ENCODE data around the gene PPP1R15B. TPM values are rescaled to one million over a fixed set of nuclear protein-coding genes. Genes with fewer than 3 reads are reported as not detected.

PPP1R15B gene
- total RNA-seq, 2 experiments from 2014 or later, result 171 to 179 TPM

- peaks cover 3% of the 10 kb centered on the region in 2 experiments for H3K27me3 ChIP-seq (ENCODE audit: control insufficient read depth in 1 of 2, insufficient read depth in 2 of 2, low read length in 2 of 2)
These were observed 41.4 kb downstream of the PPP1R15B start for GRCh38 chr1:204370176-204370575.

GRCh38 chr1:204368996-204369726 is 42.5 kb downstream of the PPP1R15B start:
- intact Hi-C loops (cut with DNase I, micrococcal nuclease), result loop anchor here (10.0 kb wide), 2 partner anchors 504 to 864 kb away; partner anchors contain the start of gene SNRPE (in 2 of the 2)
- ChIA-PET CTCF (interaction anchor here (1.1 to 1.2 kb wide), 2 partner anchors 12 to 29 kb away, joined by 3 to 4 read pairs; no protein-coding TSS in a partner anchor), POLR2A (no interaction called here)

More at GRCh38 chr1:204370176-204370575, 41.4 kb downstream of the PPP1R15B start:
- intact Hi-C loops (cut with DNase I, micrococcal nuclease), result no loop called here
- ChIA-PET POLR2A (no interaction called here), CTCF (interaction anchor here (1.2 kb wide), 1 partner anchor 28 kb away, joined by 4 read pairs; no protein-coding TSS in a partner anchor)
- Histone ChIP-seq H3K4me3 (ENCODE audit: low read length) (no peak overlapping the region), H3K9me3 (ENCODE audit: control insufficient read depth in 1 of 2, insufficient read depth in 1 of 2, low read length in 2 of 2) (no peaks in the 10 kb centered on the region), H3K4me1 (ENCODE audit: insufficient read depth, low read length) (no peaks in the 10 kb centered on the region), H3K36me3 (ENCODE audit: insufficient read depth, low read length) (no peaks in the 10 kb centered on the region), H3K27ac (ENCODE audit: low read depth in 1 of 2, low read length in 2 of 2) (no peak overlapping the region)
- Mint-ChIP-seq H3K4me1 (ENCODE audit: low read depth) (no peaks in the 10 kb centered on the region), H3K9me3 (no peaks in the 10 kb centered on the region), H3K36me3 (ENCODE audit: low read depth) (no peaks in the 10 kb centered on the region), H3K27ac (no peak overlapping the region), H3K4me3 (no peak overlapping the region), H3K27me3 (no peaks in the 10 kb centered on the region)
- no peak for TF ChIP-seq CTCF (IDR thresholded peaks at IDR 0.05)
- ATAC-seq (ENCODE audit: poor library complexity) (no peak), DNase-seq (no peak)

GRCh38 chr1:204367956-204368355 is 43.7 kb downstream of the PPP1R15B start:
- H3K4me3 ChIP-seq (ENCODE audit: low read length), result no peak overlapping the region
- ATAC-seq (ENCODE audit: poor library complexity), result no peak
- no peak for DNase-seq
- POLR2A ChIA-PET, result no interaction called here
- H3K9me3 Mint-ChIP-seq, result no peaks in the 10 kb centered on the region
- H3K36me3 Mint-ChIP-seq (ENCODE audit: low read depth), result no peaks in the 10 kb centered on the region
- H3K4me3 Mint-ChIP-seq, result no peak overlapping the region
- intact Hi-C loops (cut with DNase I, micrococcal nuclease), result loop anchor here (10.0 kb wide), 2 partner anchors 503 to 863 kb away; partner anchors contain the start of gene SNRPE (in 2 of the 2)
- CTCF ChIA-PET, result no interaction called here
- H3K4me1 Mint-ChIP-seq (ENCODE audit: low read depth), result peaks cover 5% of the 10 kb centered on the region
- H3K27ac Mint-ChIP-seq, result no peak overlapping the region
- H3K27ac ChIP-seq (ENCODE audit: low read depth in 1 of 2, low read length in 2 of 2), result no peak overlapping the region
- H3K9me3 ChIP-seq (ENCODE audit: control insufficient read depth in 1 of 2, insufficient read depth in 1 of 2, low read length in 2 of 2), result no peaks in the 10 kb centered on the region
- TF ChIP-seq CTCF (IDR thresholded peaks at IDR 0.05), result no peak
- H3K4me1 ChIP-seq (ENCODE audit: insufficient read depth, low read length), result peaks cover 14% of the 10 kb centered on the region
- no peaks in the 10 kb centered on the region for H3K27me3 Mint-ChIP-seq
- H3K27me3 ChIP-seq (ENCODE audit: control insufficient read depth in 1 of 2, insufficient read depth in 2 of 2, low read length in 2 of 2), result no peaks in the 10 kb centered on the region
- no peaks in the 10 kb centered on the region for H3K36me3 ChIP-seq (ENCODE audit: insufficient read depth, low read length)

More at GRCh38 chr1:204368996-204369726, 42.5 kb downstream of the PPP1R15B start:
- Mint-ChIP-seq H3K27ac (no peak overlapping the region), H3K4me3 (no peak overlapping the region), H3K36me3 (ENCODE audit: low read depth) (no peaks in the 10 kb centered on the region), H3K4me1 (ENCODE audit: low read depth) (no peaks in the 10 kb centered on the region), H3K27me3 (no peaks in the 10 kb centered on the region), H3K9me3 (no peaks in the 10 kb centered on the region)
- ATAC-seq (ENCODE audit: poor library complexity) (no peak), DNase-seq (peak in 1 of 14 experiments; percentile 13)
- Histone ChIP-seq H3K27me3 (ENCODE audit: control insufficient read depth in 1 of 2, insufficient read depth in 2 of 2, low read length in 2 of 2) (peaks cover 0 to 3% of the 10 kb centered on the region in 2 experiments), H3K36me3 (ENCODE audit: insufficient read depth, low read length) (no peaks in the 10 kb centered on the region), H3K4me3 (ENCODE audit: low read length) (no peak overlapping the region), H3K27ac (ENCODE audit: low read depth in 1 of 2, low read length in 2 of 2) (no peak overlapping the region), H3K9me3 (ENCODE audit: control insufficient read depth in 1 of 2, insufficient read depth in 1 of 2, low read length in 2 of 2) (no peaks in the 10 kb centered on the region), H3K4me1 (ENCODE audit: insufficient read depth, low read length) (peaks cover 2% of the 10 kb centered on the region)
- no peak for TF ChIP-seq CTCF (IDR thresholded peaks at IDR 0.05)

Data from CD4-positive, alpha-beta T cell (primary cell).